HAP-1 (cell line): ENCODE data around the gene CUL1.

ENCODE experiments used
- DNase-seq, 2 experiments: peaks; one replicate each; pipeline ENCODE4 v3.0.0-alpha.2; 2016 to 2020; ENCODE audit warnings: low spot score in 2 of 2
- H3K27me3 ChIP-seq: fragments of 250-450 bp; sonication (Bioruptor Pico); 2 replicates; pipeline ENCODE4 v1.5.1; 2020; ENCODE audit warnings: low read depth, mild to moderate bottlenecking, moderate library complexity
- H3K36me3 ChIP-seq: fragments of 250-450 bp; sonication (Bioruptor Pico); replicated peaks from 2 replicates; pipeline ENCODE4 v1.5.1; 2020; ENCODE audit warnings: mild to moderate bottlenecking
- H3K4me1 ChIP-seq: fragments of 250-450 bp; sonication (Bioruptor Pico); 2 replicates; pipeline ENCODE4 v1.5.1; 2020; ENCODE audit warnings: mild to moderate bottlenecking
- H3K4me3 ChIP-seq: fragments of 250-450 bp; sonication (Bioruptor Pico); 2 replicates; pipeline ENCODE4 v1.5.1; 2020; ENCODE audit warnings: mild to moderate bottlenecking, moderate library complexity
- H3K9me3 ChIP-seq: fragments of 250-450 bp; sonication (Bioruptor Pico); 2 replicates; pipeline ENCODE4 v1.5.1; 2020; ENCODE audit warnings: mild to moderate bottlenecking, moderate library complexity
- in situ Hi-C: fragments of 300-500 bp; cut with MboI; formaldehyde crosslinking; loops from 3 replicates; pipeline ENCODE4 v1.14.3; 2020; ENCODE audit warnings: low sequenced_read_pairs, inconsistent platforms, mixed read lengths

Gene CUL1

DNA sequence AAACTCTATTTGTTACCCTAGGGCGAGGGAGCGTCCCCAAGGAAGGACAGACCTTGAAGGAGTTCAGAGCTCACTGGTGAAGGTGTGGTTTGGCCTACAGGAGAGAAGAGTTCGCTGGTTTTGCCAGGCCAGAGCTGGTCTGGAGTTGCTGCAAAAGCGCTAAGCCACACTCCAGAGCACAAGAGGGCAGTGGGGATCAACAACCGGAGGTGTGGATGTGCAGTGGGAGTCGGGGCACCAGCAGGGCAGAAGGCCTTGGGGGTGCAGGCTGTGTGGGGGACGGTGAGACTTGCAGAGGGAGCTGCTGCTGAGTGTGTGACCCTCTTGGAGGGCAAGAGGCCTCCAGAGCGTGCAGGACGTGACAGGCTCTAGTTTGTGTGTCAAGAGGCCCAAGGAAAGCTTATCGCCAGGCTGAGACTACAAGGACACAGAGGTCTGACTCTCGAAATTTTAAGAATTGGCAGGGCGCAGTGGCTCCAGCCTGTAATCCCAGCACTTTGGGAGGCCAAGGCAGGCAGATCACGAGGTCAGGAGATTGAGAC is 14.3 kb upstream of the CUL1 start:
- Histone ChIP-seq H3K4me1 (no peaks in the 10 kb centered on the region; the same call in 1 of the 2 replicates), H3K36me3 (no peaks in the 10 kb centered on the region)
- in situ Hi-C loops = no loop called here

DNA sequence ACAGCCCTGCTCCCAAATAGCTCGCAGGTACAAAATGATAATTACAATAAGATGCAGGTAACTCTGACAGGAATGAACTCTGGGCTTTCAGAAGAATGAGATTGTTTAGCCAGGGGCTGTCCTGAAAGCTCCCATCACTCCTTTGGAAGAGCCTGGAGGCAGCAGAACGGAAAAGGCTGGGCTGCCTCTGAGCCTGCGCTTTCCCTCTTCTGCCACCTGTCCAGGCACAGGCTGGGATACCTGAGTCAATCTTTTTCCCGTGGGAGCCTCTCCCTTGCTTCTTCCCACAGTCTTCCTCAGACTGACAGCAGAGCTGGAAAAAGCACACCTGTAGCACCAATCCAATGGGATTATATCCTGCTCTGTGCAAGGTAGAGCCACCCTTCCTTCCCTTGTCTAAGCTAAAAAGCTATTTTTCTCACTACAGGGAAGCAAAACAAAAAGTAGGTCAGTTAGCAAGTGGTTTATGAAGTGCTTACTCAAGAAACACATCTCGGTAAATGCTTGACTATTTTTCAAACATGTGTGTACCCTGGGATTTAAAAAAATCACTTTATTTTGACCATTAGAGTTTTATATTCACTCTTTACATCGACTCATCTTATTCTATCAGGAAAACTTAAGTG is 12.3 kb upstream of the CUL1 start:
- H3K4me3 ChIP-seq = no peak overlapping the region
- no peaks in the 10 kb centered on the region for H3K9me3 ChIP-seq
- in situ Hi-C loops = no loop called here
- no peaks in the 10 kb centered on the region for H3K36me3 ChIP-seq
- no peak for DNase-seq
- no peaks in the 10 kb centered on the region for H3K27me3 ChIP-seq
- H3K4me1 ChIP-seq = no peaks in the 10 kb centered on the region

More for the DNA sequence above, 14.3 kb upstream of the CUL1 start:
- Histone ChIP-seq H3K4me3 (no peak overlapping the region), H3K9me3 (no peaks in the 10 kb centered on the region), H3K27me3 (peaks cover 2% of the 10 kb centered on the region; the same call in 1 of the 2 replicates)
- no peak for DNase-seq

DNA sequence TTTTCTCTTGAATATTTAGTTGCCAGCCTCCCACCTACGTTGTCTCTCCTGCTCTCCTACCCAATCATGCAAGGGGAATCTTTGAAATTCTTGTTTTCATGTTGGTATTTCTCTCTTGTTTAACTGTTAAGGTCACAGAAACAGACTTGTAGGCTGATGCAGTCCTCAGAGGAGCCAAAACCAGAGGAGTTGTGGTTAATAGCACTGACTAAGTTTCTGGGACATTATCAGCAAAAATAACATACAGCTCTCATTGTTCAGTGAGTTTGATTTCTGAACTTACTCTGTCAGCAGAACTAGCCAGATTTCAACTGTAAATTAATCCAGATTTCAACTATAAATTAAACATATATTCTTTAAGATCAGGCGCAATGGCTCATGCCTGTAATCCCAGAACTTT is 11.1 kb upstream of the CUL1 start:
- in situ Hi-C loops = no loop called here
- no peak for DNase-seq

DNA sequence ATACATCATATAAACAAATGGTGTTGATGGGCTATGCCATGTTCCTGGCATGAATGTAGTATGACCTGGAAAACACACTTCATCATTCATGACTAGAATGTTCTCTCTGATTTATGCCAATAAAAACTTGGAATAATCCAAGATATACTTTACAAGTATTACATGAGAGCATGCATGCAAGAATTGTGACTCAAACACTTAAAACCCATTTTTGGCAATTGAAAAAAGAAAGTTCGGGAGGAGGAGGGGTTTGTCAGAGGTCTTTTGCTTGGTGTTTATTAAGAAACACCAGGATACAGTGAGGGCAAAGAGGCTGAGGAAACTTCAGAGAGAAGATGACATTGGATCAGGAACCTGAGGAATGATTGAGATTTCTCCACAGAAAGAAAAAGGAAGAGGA is 10.2 kb upstream of the CUL1 start:
- Histone ChIP-seq H3K4me3 (no peak overlapping the region), H3K4me1 (no peaks in the 10 kb centered on the region), H3K27me3 (no peaks in the 10 kb centered on the region), H3K36me3 (no peaks in the 10 kb centered on the region), H3K9me3 (no peaks in the 10 kb centered on the region)
- in situ Hi-C loops = no loop called here
- DNase-seq = no peak

More for the DNA sequence above, 11.1 kb upstream of the CUL1 start:
- H3K9me3 ChIP-seq = no peaks in the 10 kb centered on the region
- no peaks in the 10 kb centered on the region for H3K27me3 ChIP-seq
- no peaks in the 10 kb centered on the region for H3K4me1 ChIP-seq
- H3K4me3 ChIP-seq = no peak overlapping the region
- no peaks in the 10 kb centered on the region for H3K36me3 ChIP-seq

DNA sequence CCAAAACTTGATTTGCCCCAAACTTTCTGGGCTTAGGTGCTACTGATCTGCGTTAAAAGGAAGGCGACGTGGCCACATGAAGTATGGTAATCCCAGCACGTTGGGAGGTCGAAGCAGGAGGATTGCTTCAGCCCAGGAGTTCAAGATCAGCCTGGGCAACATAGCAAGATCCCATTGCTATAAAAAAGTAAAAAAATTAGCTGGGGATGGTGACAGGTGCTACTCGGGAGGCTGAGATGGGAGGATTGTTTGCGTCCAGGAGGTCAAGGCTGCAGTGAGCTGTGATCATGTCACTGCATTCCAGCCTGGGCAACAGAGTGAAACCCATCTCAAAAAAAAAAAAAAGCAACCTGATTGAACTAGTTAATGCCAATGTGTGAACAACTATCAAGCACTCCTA is 5.1 kb upstream of the CUL1 start:
- Histone ChIP-seq H3K36me3 (no peaks in the 10 kb centered on the region), H3K4me1 (peaks cover 11% of the 10 kb centered on the region), H3K9me3 (no peaks in the 10 kb centered on the region), H3K27me3 (no peaks in the 10 kb centered on the region), H3K4me3 (no peak overlapping the region)
- in situ Hi-C loops = no loop called here
- DNase-seq = no peak

DNA sequence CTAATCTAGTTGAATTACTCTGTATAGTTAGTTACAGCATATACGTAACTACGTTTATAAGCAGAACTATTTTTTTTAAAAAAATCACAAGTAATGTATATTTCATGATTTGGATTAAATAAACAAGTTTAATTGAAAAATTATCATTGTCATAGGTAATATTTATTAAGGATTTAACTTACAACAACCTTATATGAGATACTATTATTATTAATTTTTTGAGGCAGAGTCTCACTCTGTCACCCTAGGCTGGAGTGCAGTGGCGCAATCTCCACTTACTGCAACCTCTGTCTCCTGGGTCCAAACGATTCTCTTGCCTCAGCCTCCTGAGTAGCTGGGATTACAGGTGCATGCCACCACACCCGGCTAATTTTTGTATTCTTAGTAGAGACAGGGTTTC is 4.1 kb upstream of the CUL1 start:
- in situ Hi-C loops = no loop called here
- H3K27me3 ChIP-seq = no peaks in the 10 kb centered on the region
- DNase-seq = no peak
- H3K36me3 ChIP-seq = no peaks in the 10 kb centered on the region
- H3K4me3 ChIP-seq = no peak overlapping the region
- H3K4me1 ChIP-seq = peaks cover 11% of the 10 kb centered on the region
- no peaks in the 10 kb centered on the region for H3K9me3 ChIP-seq

DNA sequence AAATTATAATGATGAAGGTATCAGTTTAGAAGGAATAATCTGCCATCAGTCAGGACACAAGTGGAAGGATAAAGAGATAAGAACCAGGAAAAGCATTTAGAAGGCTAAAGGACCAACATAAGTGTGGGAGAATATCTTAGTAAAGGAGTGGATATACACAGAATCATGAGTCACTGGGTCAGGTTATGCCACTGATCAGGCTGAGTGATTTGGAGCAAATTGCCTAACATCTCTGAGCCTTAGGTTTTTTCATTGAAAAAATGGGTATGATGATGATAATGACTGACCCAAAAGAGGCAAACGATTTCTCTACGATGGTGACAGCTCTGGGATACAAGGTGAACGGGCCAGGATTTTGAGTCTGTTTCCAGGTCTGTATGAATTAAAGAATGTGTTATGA is 2.8 kb upstream of the CUL1 start:
- Histone ChIP-seq H3K4me3 (no peak overlapping the region), H3K4me1 (peaks cover 11% of the 10 kb centered on the region), H3K36me3 (no peaks in the 10 kb centered on the region), H3K9me3 (no peaks in the 10 kb centered on the region), H3K27me3 (no peaks in the 10 kb centered on the region)
- in situ Hi-C loops = no loop called here
- no peak for DNase-seq

DNA sequence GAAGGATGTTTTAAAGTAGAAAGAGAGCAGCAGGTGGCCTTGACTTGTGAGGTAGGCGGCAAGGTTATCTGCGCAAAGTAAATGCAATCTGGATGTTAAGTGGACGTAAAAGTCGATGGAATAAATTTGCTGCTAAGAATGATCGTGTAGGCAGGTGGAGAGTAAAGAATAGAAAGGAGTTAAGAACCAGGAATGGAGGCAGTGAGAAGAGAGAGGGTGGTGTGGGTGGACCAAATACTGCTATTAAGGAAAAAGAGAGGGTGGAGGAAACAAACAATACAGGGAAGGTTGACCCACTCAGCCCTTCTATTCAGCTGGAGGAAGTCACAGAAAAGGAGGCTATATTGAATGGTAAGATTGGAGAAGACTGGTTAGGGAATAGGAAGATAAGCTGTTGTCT is 1.9 kb upstream of the CUL1 start:
- H3K27me3 ChIP-seq = no peaks in the 10 kb centered on the region
- in situ Hi-C loops = no loop called here
- no peak overlapping the region for H3K4me3 ChIP-seq
- H3K36me3 ChIP-seq = no peaks in the 10 kb centered on the region
- peaks cover 17% of the 10 kb centered on the region for H3K4me1 ChIP-seq
- H3K9me3 ChIP-seq = no peaks in the 10 kb centered on the region
- no peak for DNase-seq

DNA sequence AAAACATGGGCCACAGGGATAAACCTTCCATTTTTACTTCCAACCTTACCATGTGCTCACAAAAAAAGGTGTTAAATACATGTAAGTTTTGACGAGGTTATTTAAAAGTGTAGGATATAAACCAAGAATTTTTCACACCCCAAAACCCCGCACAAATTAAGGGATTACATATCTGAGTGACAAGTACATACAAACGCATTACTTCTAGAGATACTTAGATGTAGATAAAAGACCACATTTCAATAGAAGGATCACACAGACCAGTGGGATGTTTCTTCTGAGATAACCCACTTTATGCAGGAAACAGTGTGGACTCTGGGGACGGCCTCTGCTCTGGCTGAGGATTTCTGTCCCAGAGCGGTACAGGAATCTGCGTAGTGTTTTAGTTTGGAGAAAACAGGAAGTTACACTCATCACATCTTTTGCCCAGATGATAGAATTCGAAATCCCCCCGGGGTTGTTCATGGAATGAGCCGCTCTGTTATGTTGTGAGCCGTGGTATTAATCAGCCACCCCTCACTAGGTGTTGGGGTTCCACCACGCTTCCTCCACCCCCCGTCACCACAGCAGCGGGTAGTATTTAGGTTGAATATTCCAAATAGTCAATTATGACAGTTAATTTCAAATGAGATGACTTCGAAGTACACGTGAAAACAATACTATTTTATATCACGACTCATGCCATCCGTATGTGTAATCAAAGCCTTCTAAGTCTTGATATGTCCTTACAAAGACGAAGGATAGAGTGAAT is 1.3 kb upstream of the CUL1 start:
- in situ Hi-C loops = no loop called here
- DNase-seq = no peak
- Histone ChIP-seq H3K27me3 (no peaks in the 10 kb centered on the region), H3K4me1 (peaks cover 18% of the 10 kb centered on the region), H3K4me3 (peak overlapping the region; percentile 70), H3K9me3 (no peaks in the 10 kb centered on the region), H3K36me3 (no peaks in the 10 kb centered on the region)

DNA sequence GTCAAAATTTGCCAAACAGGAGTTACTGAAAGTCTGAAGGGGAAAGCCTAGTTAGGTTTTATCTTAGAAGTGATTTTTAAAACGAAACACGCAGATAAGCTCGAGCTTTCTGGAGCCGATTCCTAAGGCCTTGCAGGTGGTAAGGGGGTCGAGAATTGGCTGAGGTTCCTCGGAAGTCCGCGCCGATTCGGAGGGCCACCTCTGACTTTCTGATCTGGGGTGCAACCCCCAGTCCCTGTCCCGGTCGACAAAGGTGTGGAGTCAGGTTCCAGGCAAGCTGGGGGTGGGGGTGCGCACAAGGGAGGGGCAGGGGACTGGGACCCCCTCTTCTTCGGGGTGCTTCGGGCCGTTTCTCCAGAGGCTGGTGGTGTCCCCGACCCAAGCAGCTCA is 701 bp upstream of the CUL1 start:
- Histone ChIP-seq H3K4me1 (peaks cover 22% of the 10 kb centered on the region), H3K36me3 (no peaks in the 10 kb centered on the region), H3K4me3 (peak overlapping the region; percentile 70), H3K9me3 (no peaks in the 10 kb centered on the region), H3K27me3 (no peaks in the 10 kb centered on the region)
- in situ Hi-C loops = no loop called here
- no peak for DNase-seq

DNA sequence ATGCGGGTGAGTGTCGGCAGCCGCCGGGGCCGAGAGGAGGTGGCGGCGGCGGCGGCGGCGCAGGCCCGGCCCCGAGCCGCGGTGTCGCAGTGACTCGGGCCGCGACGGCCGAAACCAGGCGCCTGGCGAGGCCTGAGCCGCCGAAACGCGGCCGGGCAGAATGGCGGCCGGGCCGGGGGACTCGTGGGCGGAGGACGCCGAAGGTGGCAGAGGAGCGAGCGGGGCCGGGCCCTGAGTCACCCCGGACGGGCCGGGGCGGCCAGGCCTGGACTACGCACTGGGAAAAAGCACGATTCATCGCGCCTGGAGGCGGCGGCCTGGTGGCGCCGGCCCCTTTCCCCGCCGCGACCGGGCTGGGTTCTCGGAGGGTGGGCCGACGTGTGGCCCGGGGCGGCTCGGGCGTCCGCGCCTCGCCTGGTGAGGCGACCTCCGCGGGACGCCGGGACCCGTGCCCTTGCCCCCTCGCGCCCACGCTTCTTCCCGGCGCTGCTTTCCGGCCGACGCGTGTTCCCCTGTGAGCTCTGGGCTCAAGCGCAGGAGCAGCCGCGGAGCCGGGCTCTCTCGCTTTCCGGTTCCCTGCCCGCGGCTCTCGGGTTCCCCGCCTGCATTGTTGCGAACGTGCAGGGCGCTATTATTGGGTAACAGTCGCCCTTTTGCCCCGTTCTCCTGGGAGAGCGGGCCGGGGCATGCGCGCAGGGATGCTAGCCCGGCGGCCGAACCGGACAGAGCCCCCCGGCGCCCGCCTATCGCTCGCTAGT is 500 bp downstream of the CUL1 start:
- Histone ChIP-seq H3K27me3 (no peaks in the 10 kb centered on the region), H3K4me1 (peaks cover 34% of the 10 kb centered on the region), H3K4me3 (peak overlapping the region; percentile 70), H3K9me3 (no peaks in the 10 kb centered on the region), H3K36me3 (no peaks in the 10 kb centered on the region)
- peak in 1 of 2 experiments; percentile 52 for DNase-seq
- in situ Hi-C loops = no loop called here

DNA sequence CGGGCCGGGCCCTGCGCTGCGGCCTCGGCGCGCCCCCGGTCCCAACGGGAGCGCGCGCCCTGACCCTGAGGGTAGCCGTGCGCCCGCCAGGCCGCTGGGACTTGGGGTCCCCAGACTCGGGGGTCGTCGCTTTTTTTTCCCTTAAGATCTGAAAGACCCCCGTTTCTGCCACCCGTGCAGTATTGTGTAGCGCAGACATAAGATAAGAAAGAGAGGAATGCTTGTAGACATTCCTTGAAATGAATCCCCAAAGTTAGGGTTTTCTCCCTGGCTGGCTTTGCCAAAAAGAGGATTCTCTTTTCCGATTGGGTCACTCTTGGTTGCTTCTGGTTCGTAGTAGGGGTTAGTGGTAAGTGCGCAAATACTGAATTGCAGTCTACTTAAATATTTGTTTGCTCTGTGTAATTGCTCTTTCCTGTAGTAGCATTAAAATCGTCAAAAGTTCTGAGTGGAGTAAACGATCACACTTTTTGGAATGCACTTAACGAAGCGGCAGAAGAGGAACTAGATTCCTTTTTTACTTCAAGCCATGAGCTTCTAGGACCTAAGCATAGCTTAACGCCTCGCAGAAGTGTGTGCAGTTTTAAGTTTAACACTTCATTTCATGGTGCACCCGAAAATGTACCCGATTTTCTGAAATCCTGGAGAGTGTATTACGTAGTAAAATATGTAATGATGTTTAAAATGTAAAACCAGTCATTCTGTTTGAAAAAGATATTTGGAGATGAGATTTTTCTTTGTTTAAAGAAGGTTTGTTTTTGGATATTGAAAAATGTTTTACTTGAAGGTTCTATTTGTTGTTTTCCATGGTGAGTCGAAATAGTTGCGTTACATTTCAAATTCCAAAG is 1.3 kb downstream of the CUL1 start:
- in situ Hi-C loops = no loop called here
- H3K4me3 ChIP-seq = peak overlapping the region; percentile 70
- peaks cover 42% of the 10 kb centered on the region for H3K4me1 ChIP-seq
- H3K27me3 ChIP-seq = no peaks in the 10 kb centered on the region
- H3K36me3 ChIP-seq = no peaks in the 10 kb centered on the region
- peak in 1 of 2 experiments; percentile 44 for DNase-seq
- H3K9me3 ChIP-seq = no peaks in the 10 kb centered on the region

DNA sequence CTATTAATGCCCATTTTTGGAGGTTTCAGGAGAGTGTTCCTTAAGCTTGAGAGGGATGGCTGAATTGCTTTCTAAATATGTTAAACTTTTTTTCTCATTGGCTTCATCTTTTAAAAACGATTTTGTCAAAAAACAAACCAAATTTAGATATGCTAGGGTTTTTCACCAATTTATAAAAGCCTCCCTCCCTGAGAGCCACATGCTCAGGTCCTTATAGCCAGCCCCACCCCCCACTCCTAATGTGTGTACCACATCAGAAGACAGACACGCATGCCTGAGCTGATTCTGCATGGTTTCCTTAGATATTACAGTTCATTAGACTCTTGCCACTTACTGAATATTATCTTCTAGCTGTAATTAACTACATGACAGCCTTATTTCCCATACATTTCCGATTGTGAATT is 2.0 kb downstream of the CUL1 start:
- peak overlapping the region; percentile 70 for H3K4me3 ChIP-seq
- H3K36me3 ChIP-seq = no peaks in the 10 kb centered on the region
- H3K27me3 ChIP-seq = no peaks in the 10 kb centered on the region
- H3K4me1 ChIP-seq = peaks cover 49% of the 10 kb centered on the region
- in situ Hi-C loops = no loop called here
- peak; percentile 65 to 77 for DNase-seq
- H3K9me3 ChIP-seq = no peaks in the 10 kb centered on the region
